Gastrocnemius medialis (tissue), 4 donors: ENCODE measurements around the gene SLC5A2. TPM values are rescaled to one million over a fixed set of nuclear protein-coding genes. Genes with fewer than 3 reads are reported as not detected.

Source experiments
- ATAC-seq, 2 donors: fragments of 150-250 bp; one replicate each; pipeline ENCODE4 v1.9.1; 2016
- DNase-seq, 2 donors: peaks; one replicate each; pipeline ENCODE4 v3.0.0-alpha.2; 2019
- H3K27ac ChIP-seq, 4 donors: fragments of 200-600 bp; sonication (generic); 1 replicate in 1 of 4; 2 replicates in 3 of 4; pipeline ENCODE4 v1.5.1; 2016 to 2018; ENCODE audit warnings: mild to moderate bottlenecking in 2 of 4, moderate library complexity in 1 of 4
- H3K27me3 ChIP-seq, 3 donors: fragments of 200-600 bp; sonication (generic) in 2 of 3; 1 replicate in 1 of 3; 2 replicates in 2 of 3; pipeline versions ENCODE4 v1.5.1 to v1.6.0; 2016 to 2019; ENCODE audit warnings: mild to moderate bottlenecking in 1 of 3, moderate library complexity in 1 of 3
- H3K36me3 ChIP-seq, 2 donors: fragments of 200-600 bp; sonication (generic) in 1 of 2; one replicate each; pipeline ENCODE4 v1.5.1; 2017 to 2018
- H3K4me1 ChIP-seq, 2 donors: fragments of 200-600 bp; sonication (generic) in 1 of 2; one replicate each; pipeline ENCODE4 v1.5.1; 2016 to 2017; ENCODE audit warnings: mild to moderate bottlenecking in 2 of 2
- H3K4me3 ChIP-seq, 4 donors: fragments of 200-600 bp; sonication (generic) in 3 of 4; 1 replicate in 1 of 4; 2 replicates in 3 of 4; pipeline ENCODE4 v1.5.1; 2016 to 2019; ENCODE audit warnings: mild to moderate bottlenecking in 2 of 4
- H3K9me3 ChIP-seq, 3 donors: fragments of 200-600 bp; sonication (generic) in 2 of 3; 1 replicate in 1 of 3; 2 replicates in 2 of 3; pipeline ENCODE4 v1.5.1; 2016 to 2019
- POLR2A ChIP-seq, 2 donors: fragments of 450-650 bp; IDR thresholded peaks; one replicate each; pipeline ENCODE4 v1.6.1; 2017; ENCODE audit warnings: antibody characterized with exemption in 2 of 2, mild to moderate bottlenecking in 2 of 2, moderate library complexity in 2 of 2
- in situ Hi-C, 4 donors: fragments of 200-750 bp; cut with MboI; loops; one replicate each; pipeline versions ENCODE4 v1.15.0 to v1.8.0; 2017; ENCODE audit warnings: low sequenced_read_pairs in 4 of 4
- intact Hi-C: fragments of 100-400 bp; cut with DNase I; formaldehyde crosslinking; loops from one replicate; pipeline ENCODE4 v1.15.1; 2023; ENCODE audit warnings: low total_unique reads
- total RNA-seq, 4 donors: library from RNA; depleted of rRNA; stranded (reverse); fragments of >200 nt; gene quantifications; one replicate each; pipeline versions ENCODE4 v1.1.0 to v1.2.3, GENCODE V29; 2016
- TF ChIP-seq, protein P1 (sequence below), 5 experiments: fragments of 450-650 bp in 3 of 5; fragments of 200-600 bp in 2 of 5; sonication (generic) in 2 of 5; IDR thresholded peaks in 4 of 5; conservative IDR thresholded peaks in 1 of 5; 1 replicate in 4 of 5; 2 replicates in 1 of 5; pipeline ENCODE4 v1.5.1; 2016 to 2019; ENCODE audit warnings: antibody characterized with exemption in 5 of 5, mild to moderate bottlenecking in 3 of 5, moderate library complexity in 3 of 5

The SLC5A2 gene
- total RNA-seq, 4 donors from 2014 or later: not detected

DNA sequence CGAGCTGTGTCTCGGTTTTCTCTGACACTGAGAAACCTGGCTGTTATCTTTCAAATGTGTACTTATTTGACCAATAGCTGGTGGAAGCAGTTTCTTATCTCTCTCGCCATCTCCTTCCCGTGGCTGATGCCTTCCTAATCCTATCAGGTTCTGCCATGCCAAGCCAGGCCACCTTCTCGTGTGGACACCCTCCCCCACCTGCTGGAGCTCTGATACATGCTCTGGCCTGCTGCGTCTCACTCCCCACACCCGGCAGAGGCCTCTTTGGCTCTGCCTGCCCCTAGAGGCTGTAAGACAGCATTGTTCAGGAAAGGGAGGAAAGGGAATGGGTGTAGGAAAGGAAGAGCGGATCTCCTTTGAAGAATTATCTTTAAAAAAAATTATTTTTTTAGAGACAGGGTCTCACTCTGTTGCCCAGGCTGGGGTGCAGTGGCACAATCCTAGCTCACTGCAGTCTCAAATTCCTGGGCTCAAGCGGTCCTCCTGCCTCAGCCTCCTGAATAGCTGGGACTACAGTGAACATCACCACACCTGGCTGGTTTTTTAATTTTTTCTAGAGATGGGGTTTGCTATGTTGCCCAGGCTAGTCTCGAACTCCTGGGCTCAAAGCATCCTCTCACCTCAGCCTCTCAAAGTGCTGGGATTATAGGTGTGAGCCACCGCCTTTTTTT is 31.1 kb upstream of the SLC5A2 start:
- no peaks in the 10 kb centered on the region for H3K36me3 ChIP-seq
- TF ChIP-seq POLR2A (IDR thresholded peaks at IDR 0.05): no peak
- TF ChIP-seq, protein P1, sequence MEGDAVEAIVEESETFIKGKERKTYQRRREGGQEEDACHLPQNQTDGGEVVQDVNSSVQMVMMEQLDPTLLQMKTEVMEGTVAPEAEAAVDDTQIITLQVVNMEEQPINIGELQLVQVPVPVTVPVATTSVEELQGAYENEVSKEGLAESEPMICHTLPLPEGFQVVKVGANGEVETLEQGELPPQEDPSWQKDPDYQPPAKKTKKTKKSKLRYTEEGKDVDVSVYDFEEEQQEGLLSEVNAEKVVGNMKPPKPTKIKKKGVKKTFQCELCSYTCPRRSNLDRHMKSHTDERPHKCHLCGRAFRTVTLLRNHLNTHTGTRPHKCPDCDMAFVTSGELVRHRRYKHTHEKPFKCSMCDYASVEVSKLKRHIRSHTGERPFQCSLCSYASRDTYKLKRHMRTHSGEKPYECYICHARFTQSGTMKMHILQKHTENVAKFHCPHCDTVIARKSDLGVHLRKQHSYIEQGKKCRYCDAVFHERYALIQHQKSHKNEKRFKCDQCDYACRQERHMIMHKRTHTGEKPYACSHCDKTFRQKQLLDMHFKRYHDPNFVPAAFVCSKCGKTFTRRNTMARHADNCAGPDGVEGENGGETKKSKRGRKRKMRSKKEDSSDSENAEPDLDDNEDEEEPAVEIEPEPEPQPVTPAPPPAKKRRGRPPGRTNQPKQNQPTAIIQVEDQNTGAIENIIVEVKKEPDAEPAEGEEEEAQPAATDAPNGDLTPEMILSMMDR (IDR thresholded peaks at IDR 0.05 in 4 of 5, conservative IDR thresholded peaks at IDR 0.05 in 1 of 5): peak; percentile 47 to 71 (median 65)
- peaks cover 52 to 53% of the 10 kb centered on the region in 2 donors for H3K4me1 ChIP-seq
- no peak overlapping the region for H3K4me3 ChIP-seq
- in situ Hi-C loops (loop anchor here in 1 of 4 donors (10.0 kb wide), 1 partner anchor 53 kb away; the partner anchor contains the start of gene RUSF1), intact Hi-C loops (loop anchor here (2.0 kb wide), 1 partner anchor 271 kb away; the partner anchor contains the start of gene FUS)
- H3K27ac ChIP-seq: peak overlapping the region; percentile 90 to 99 (median 94)
- DNase-seq (peak in 1 of 2 donors; percentile 84), ATAC-seq (peak; percentile 12 to 33)
- H3K9me3 ChIP-seq: no peaks in the 10 kb centered on the region
- no peaks in the 10 kb centered on the region for H3K27me3 ChIP-seq

DNA sequence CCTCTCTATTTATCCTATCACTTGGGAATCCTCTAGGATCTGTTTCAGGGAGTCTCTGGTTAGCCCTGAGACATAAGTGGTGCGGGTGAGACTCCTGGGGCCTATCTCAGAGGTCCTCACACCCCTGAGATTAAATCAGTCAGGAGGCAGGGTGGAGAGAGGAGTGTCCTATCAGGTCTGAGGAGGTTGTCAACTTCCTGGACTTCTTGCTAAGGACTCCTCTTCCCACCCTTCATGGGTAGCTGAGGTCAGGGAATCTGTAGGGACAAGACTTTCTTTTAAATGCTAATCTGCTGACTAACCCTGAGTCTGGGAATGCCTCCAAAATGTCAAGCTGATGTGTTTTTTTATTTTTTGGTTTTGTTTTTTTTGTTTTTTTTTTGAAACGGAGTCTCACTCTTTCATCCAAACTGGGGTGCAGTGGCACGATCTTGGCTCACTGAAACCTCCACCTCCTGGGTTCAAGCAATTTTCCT is 30.3 kb upstream of the SLC5A2 start:
- peak in 1 of 2 donors; percentile 18 for ATAC-seq
- no peak for DNase-seq
- H3K9me3 ChIP-seq: no peaks in the 10 kb centered on the region
- H3K27ac ChIP-seq: peak overlapping the region; percentile 90 to 99 (median 94)
- no peaks in the 10 kb centered on the region for H3K36me3 ChIP-seq
- no peaks in the 10 kb centered on the region for H3K27me3 ChIP-seq
- intact Hi-C loops: loop anchor here (1.0 to 2.0 kb wide), 3 partner anchors 24 to 272 kb away; partner anchors contain the start of genes COX6A2, FUS and TRIM72
- in situ Hi-C loops: loop anchor here in 1 of 4 donors (10.0 kb wide), 1 partner anchor 52 kb away; the partner anchor contains the start of gene RUSF1
- TF ChIP-seq POLR2A (IDR thresholded peaks at IDR 0.05): no peak
- TF ChIP-seq, protein P1 (IDR thresholded peaks at IDR 0.05 in 4 of 5, conservative IDR thresholded peaks at IDR 0.05 in 1 of 5): no peak
- H3K4me3 ChIP-seq: peak overlapping the region in 2 of 4 donors; percentile 23 to 24
- peaks cover 61 to 62% of the 10 kb centered on the region in 2 donors for H3K4me1 ChIP-seq

DNA sequence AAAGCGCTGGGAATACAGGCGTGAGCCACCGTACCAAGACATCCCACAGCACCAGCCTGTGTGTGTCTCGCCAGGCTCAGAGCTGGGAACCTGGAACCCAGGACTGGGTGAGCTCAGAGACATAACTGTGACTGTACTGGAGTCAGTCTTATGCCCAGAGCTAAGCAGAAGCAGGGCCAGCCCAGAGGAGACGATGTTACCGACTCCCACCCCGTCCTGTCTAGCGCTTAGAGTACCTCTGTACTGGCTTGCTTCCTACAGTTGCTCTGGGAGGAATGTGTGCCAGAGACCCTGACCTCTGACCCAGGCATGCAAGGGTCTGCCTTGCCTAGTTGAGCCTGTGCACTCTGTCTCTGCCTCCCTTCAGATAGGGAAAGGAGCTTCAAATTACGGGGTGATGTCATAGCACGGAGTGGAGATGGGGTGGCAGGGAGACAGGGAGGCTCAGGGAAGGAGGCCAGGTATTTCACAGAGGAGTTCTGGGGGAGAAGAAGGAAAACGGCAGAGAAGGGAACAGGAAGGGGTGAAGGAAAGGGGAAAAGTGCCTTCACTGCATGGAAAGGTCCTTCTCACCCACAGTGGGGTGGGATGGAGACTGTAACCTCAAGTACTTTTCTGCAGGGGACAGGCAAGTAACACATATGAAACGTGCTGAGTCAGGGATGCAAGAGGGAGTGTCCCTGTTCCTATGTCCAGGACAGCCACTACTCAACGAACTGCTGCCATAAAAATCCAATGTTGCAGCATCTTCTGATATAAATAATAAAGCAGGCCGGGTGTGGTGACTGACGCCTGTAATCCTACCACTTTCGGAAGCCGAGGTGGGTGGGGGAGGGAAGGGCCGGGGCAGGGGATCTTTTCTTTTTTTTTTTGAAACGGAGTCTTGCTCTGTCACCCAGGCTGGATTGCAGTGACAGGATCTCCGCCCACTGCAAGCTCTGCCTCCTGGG is 29.4 kb upstream of the SLC5A2 start:
- DNase-seq (peak; percentile 82 to 94), ATAC-seq (peak; percentile 77 to 83)
- Histone ChIP-seq H3K4me1 (peaks cover 65 to 68% of the 10 kb centered on the region in 2 donors), H3K36me3 (no peaks in the 10 kb centered on the region), H3K4me3 (peak overlapping the region; percentile 13 to 24 (median 18)), H3K9me3 (no peaks in the 10 kb centered on the region), H3K27ac (peak overlapping the region; percentile 90 to 99 (median 94)), H3K27me3 (no peaks in the 10 kb centered on the region)
- intact Hi-C loops (loop anchor here (1.0 to 2.0 kb wide), 3 partner anchors 25 to 273 kb away; partner anchors contain the start of genes COX6A2, FUS and TRIM72), in situ Hi-C loops (loop anchor here in 1 of 4 donors (10.0 kb wide), 1 partner anchor 51 kb away; the partner anchor contains the start of gene RUSF1)
- TF ChIP-seq, protein P1 (IDR thresholded peaks at IDR 0.05 in 4 of 5, conservative IDR thresholded peaks at IDR 0.05 in 1 of 5): no peak
- peak in 1 of 2 donors; percentile 39 for TF ChIP-seq POLR2A (IDR thresholded peaks at IDR 0.05)

DNA sequence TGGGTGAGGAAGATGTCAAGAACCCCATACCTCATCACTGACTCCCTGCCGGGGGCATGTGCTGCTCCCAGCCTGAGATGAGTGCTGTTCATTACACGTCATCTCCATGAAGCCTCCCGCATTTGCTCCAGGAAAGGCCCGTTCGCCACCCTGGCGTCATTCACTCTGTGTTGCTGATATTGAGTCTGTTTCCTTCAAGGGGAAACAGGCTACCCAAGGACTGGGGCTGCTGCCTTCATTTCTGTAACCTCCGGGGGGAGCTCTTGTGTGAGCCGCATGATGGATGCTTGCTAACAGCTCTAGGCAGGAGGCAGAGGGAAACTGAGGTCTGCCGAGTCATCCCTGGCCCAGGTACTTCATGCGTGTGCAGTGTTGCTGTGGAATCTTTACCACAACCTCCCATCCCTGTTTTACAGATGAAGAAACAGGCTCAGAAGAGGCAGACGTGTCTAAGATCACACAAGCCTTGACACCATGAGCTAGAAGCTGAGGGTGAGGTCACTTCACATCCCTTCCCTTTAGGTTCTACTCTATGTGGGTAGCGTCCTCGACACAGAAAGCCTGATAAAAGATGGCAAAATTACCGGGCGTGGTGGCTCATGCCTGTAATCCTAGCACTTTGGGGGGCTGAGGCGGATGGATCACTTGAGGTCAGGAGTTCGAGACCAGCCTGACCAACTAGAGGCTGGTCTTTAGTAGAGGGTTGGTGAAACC is 27.2 kb upstream of the SLC5A2 start:
- TF ChIP-seq, protein P1 (IDR thresholded peaks at IDR 0.05 in 4 of 5, conservative IDR thresholded peaks at IDR 0.05 in 1 of 5): peak in 1 of 5 experiments; percentile 24
- TF ChIP-seq POLR2A (IDR thresholded peaks at IDR 0.05): no peak
- H3K4me3 ChIP-seq: peak overlapping the region in 2 of 4 donors; percentile 11 to 18
- intact Hi-C loops (loop anchor here (5.0 kb wide), 2 partner anchors 348 to 423 kb away; partner anchors contain the start of genes BCKDK and STX4), in situ Hi-C loops (loop anchor here in 1 of 4 donors (10.0 kb wide), 1 partner anchor 49 kb away; the partner anchor contains the start of gene RUSF1)
- peaks cover 74 to 76% of the 10 kb centered on the region in 2 donors for H3K4me1 ChIP-seq
- no peaks in the 10 kb centered on the region for H3K9me3 ChIP-seq
- H3K27me3 ChIP-seq: no peaks in the 10 kb centered on the region
- peak in 1 of 2 donors; percentile 46 for DNase-seq
- H3K27ac ChIP-seq: peak overlapping the region; percentile 90 to 99 (median 94)
- ATAC-seq: no peak
- no peaks in the 10 kb centered on the region for H3K36me3 ChIP-seq
